Neutrophil (primary cell): ENCODE measurements around the gene F5.

Experiments used
- H3K27ac ChIP-seq: fragments of 200-600 bp; sonication (generic); 2 replicates; pipeline ENCODE4 v1.5.1; 2016; ENCODE audit warnings: mild to moderate bottlenecking, moderate library complexity
- H3K27me3 ChIP-seq: fragments of 200-600 bp; sonication (generic); 2 replicates; pipeline ENCODE4 v1.6.0; 2016; ENCODE audit warnings: mild to moderate bottlenecking
- H3K36me3 ChIP-seq: fragments of 200-600 bp; sonication (generic); 2 replicates; pipeline ENCODE4 v1.5.1; 2017
- H3K4me1 ChIP-seq, 2 experiments: fragments of 200-600 bp in 1 of 2; sonication (generic) in 1 of 2; 1 replicate in 1 of 2; 2 replicates in 1 of 2; pipeline versions ENCODE4 v1.5.1 to v1.6.1; 2013 to 2016; ENCODE audit warnings: low read depth in 1 of 2, low read length in 1 of 2, mild to moderate bottlenecking in 1 of 2, moderate library complexity in 1 of 2; ENCODE audit not compliant: control insufficient read depth in 1 of 2, insufficient read depth in 1 of 2
- H3K4me3 ChIP-seq, 2 experiments: fragments of 200-600 bp in 1 of 2; sonication (generic) in 1 of 2; 1 replicate in 1 of 2; 2 replicates in 1 of 2; pipeline ENCODE4 v1.5.1; 2013 to 2016; ENCODE audit warnings: low read depth in 1 of 2, low read length in 1 of 2, mild to moderate bottlenecking in 1 of 2, moderate library complexity in 1 of 2
- H3K9me3 ChIP-seq: fragments of 200-600 bp; sonication (generic); 2 replicates; pipeline ENCODE4 v1.5.1; 2016
- TF ChIP-seq, protein P1 (sequence below): fragments of 200-600 bp; sonication (generic); IDR thresholded peaks from 2 replicates; pipeline ENCODE4 v1.5.1; 2016; ENCODE audit warnings: antibody characterized with exemption

F5 gene

DNA sequence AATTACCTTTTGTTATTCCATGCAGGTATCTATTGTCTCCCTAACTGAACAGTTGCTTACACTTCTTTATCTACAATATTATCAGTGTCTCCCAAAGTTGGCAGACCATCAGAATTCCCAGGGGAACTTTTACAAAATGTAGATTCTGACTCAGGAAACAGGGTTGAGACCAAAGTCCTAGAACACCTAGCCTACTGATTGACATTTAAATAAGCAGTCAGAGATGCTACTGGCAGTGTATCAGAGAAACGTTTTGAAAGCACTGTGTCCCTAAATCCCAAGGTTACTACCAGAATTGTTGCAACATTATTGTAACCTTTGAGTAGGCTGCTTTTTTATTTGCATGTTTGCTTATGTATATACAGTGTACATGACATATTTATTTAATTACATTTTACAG is 1.8 kb upstream of the F5 start:
- TF ChIP-seq, protein P1, sequence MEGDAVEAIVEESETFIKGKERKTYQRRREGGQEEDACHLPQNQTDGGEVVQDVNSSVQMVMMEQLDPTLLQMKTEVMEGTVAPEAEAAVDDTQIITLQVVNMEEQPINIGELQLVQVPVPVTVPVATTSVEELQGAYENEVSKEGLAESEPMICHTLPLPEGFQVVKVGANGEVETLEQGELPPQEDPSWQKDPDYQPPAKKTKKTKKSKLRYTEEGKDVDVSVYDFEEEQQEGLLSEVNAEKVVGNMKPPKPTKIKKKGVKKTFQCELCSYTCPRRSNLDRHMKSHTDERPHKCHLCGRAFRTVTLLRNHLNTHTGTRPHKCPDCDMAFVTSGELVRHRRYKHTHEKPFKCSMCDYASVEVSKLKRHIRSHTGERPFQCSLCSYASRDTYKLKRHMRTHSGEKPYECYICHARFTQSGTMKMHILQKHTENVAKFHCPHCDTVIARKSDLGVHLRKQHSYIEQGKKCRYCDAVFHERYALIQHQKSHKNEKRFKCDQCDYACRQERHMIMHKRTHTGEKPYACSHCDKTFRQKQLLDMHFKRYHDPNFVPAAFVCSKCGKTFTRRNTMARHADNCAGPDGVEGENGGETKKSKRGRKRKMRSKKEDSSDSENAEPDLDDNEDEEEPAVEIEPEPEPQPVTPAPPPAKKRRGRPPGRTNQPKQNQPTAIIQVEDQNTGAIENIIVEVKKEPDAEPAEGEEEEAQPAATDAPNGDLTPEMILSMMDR: no peak

DNA sequence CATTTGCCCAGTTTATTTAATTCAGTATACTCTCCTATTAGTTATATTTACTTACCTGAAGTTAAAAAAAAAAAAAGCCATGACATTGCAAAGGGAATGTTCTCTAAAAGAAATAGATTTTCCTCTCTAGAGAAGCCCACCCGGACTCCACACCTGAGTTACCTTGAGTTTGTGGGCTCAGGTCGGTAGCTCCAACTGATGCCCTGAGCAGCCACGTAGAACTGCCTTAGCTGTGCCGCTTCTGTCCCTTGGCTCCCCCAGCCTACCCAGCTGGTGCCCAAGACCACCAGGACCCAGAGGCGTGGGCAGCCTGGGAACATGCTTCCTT is 250 bp downstream of the F5 start:
- Histone ChIP-seq H3K36me3 (peaks cover 9% of the 10 kb centered on the region), H3K4me1 (peaks cover 31 to 39% of the 10 kb centered on the region in 2 experiments), H3K4me3 (peak overlapping the region; percentile 68 to 72), H3K27ac (peak overlapping the region; percentile 84), H3K9me3 (no peaks in the 10 kb centered on the region), H3K27me3 (no peaks in the 10 kb centered on the region)
- TF ChIP-seq, protein P1: no peak

More for the DNA sequence above, 1.8 kb upstream of the F5 start:
- no peaks in the 10 kb centered on the region for H3K27me3 ChIP-seq
- H3K27ac ChIP-seq: no peak overlapping the region
- no peak overlapping the region for H3K4me3 ChIP-seq
- no peaks in the 10 kb centered on the region for H3K9me3 ChIP-seq
- H3K36me3 ChIP-seq: no peaks in the 10 kb centered on the region
- H3K4me1 ChIP-seq: peaks cover 31% of the 10 kb centered on the region in 2 experiments

DNA sequence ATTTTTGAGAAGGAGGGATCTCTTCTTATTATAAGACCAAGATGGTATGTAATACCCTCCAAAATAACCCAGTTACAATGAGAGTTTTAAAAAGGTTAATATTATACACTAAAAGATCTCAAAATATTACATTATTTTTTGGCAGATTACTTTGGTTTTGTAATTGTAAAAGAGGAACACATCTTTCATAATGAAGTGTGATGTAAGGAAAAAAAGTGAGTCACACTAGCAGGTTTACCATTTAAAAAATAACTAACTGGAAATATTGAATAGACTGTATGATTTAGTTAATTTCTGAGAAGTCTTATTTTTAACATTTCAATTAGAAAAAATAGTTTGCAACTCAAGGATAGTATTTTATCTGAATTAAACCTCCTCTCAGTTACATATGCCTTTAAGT is 1.1 kb downstream of the F5 start:
- peak overlapping the region; percentile 68 to 72 for H3K4me3 ChIP-seq
- H3K4me1 ChIP-seq: peaks cover 31 to 39% of the 10 kb centered on the region in 2 experiments
- no peaks in the 10 kb centered on the region for H3K27me3 ChIP-seq
- H3K9me3 ChIP-seq: no peaks in the 10 kb centered on the region
- H3K36me3 ChIP-seq: peaks cover 18% of the 10 kb centered on the region
- peak overlapping the region; percentile 84 for H3K27ac ChIP-seq
- TF ChIP-seq, protein P1: no peak

DNA sequence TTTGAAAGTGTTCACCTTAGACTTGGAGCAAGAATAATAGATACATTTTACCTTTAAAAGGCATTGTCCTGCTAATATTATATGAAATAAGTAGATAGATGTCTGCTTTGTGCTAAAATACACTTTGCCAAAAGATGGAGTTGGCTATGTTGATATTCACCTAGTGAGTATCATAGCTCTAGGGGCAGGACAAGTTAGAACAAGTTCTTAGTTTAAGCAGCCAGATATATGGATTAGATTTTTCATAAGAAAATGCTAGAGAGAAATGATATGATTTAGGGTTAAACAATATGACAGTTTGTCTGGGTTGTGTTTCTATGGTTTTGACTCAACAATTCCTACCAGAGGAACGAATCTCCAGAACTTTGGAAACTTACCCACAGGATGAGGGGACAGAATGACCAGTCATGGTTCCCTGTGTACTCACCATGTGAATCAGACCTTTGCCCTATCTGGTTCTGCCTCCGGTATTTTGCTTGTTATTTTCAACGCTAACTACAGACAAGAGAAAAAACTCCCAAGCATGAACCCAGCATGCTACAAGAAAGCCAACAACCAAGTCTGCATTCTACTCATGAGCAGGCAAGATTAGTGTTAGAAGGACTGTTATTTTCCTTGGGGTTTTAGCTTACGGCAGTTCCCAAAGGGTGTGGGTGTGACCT is 1.7 kb downstream of the F5 start:
- Histone ChIP-seq H3K9me3 (no peaks in the 10 kb centered on the region), H3K27me3 (no peaks in the 10 kb centered on the region), H3K36me3 (peaks cover 18% of the 10 kb centered on the region), H3K4me1 (peaks cover 31 to 39% of the 10 kb centered on the region in 2 experiments), H3K27ac (peak overlapping the region; percentile 84), H3K4me3 (peak overlapping the region; percentile 68 to 72)
- TF ChIP-seq, protein P1: no peak

DNA sequence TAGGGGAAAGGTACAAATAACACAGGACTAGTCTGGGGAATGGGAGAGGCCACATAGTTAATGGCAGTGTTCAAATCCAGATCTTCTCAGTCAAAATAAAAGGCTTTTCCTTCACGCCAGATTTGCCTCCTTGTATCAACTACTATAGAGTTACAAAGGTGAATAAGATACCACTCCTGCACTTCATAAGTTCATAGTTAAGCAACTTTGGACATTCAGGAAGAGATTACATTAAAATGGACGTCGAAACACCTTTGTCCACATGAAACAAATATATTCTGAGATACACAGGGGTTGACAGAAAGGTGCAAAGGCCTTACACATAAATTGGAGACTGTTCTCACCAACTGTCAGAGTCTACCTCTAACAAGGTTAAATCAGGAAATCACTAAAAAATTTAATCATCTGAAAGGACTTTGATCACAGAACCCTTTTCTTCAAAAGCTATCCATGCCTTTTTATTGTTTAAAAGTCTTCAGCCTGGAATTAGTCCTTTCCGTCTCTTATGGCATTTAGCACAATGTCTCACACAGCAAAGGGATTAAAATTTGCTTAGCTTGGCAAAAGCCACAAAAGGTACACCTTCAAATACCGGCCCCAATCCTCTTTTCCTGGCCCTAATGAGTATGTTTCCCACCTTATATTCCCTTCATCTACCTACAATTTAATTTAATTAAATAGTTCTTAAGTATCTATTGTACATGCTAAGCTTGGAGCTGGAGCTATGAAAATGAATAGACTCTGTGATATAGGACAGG is 8.1 kb downstream of the F5 start:
- Histone ChIP-seq H3K4me1 (peaks cover 0 to 9% of the 10 kb centered on the region in 2 experiments), H3K4me3 (no peak overlapping the region), H3K9me3 (no peaks in the 10 kb centered on the region), H3K27ac (no peak overlapping the region), H3K36me3 (peaks cover 52% of the 10 kb centered on the region), H3K27me3 (no peaks in the 10 kb centered on the region)
- TF ChIP-seq, protein P1: no peak
